ENCODE measurements around the gene MCHR1. TPM values are rescaled to one million over a fixed set of nuclear protein-coding genes. Genes with fewer than 3 reads are reported as not detected.
A peak's percentile ranks its signal among the peaks of the same experiment; 100 is the strongest.

MCHR1 gene
- total RNA-seq, 1 donor from 2014 or later, result 1.2 TPM

DNA sequence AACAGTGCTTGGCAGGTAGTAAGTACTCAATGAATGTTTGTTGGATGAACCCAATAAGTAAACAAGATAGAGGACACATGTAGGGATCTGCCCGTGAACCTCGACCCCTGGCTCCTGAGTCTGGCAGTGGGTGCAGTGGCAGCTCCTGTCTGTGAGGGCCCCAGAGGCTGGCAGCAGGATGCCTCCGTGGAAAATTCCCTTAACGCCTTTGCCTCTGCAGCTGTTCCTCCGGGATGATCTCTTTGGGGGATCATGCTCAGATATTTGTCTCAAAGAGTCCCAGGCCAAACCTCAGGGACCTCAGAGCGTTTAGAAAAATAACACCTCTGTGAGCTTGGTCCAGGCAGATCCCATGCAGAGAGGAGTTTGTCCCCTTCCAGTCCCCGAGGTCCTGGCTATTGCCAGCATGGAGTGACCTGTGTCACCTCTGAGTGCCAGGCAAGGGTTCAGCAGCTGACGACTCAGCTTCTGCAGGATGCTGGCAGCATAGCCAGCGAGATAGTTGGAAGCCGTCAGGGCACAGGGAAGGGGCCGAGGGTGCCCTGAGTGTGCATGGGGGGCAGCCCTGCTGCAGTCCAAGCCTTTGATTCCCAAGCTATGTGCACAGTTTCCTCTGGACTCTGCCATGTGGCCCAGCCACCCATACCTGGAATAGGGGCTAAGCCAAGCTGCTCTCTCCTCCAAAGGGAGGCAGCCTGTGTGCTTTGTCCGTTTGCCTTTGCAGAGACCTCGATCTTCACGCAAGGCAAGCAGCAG lies 613 bp upstream of the MCHR1 start:
- DNase-seq (ENCODE audit: missing footprints) (no peak), ATAC-seq (no peak)
- intact Hi-C loops (cut with DNase I), result no loop called here

GRCh38 chr22:40679964-40680818 lies 907 bp downstream of the MCHR1 start:
- DNase-seq (ENCODE audit: missing footprints), result no peak
- ATAC-seq, result no peak
- intact Hi-C loops (cut with DNase I), result no loop called here

GRCh38 chr22:40680819-40681183 lies 1.5 kb downstream of the MCHR1 start:
- intact Hi-C loops (cut with DNase I), result no loop called here
- DNase-seq (ENCODE audit: missing footprints) (no peak), ATAC-seq (no peak)

DNA sequence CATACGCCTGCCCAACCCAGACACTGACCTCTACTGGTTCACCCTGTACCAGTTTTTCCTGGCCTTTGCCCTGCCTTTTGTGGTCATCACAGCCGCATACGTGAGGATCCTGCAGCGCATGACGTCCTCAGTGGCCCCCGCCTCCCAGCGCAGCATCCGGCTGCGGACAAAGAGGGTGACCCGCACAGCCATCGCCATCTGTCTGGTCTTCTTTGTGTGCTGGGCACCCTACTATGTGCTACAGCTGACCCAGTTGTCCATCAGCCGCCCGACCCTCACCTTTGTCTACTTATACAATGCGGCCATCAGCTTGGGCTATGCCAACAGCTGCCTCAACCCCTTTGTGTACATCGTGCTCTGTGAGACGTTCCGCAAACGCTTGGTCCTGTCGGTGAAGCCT lies 2.2 kb downstream of the MCHR1 start:
- intact Hi-C loops (cut with DNase I), result no loop called here
- DNase-seq (ENCODE audit: missing footprints), result no peak
- no peak for ATAC-seq

DNA sequence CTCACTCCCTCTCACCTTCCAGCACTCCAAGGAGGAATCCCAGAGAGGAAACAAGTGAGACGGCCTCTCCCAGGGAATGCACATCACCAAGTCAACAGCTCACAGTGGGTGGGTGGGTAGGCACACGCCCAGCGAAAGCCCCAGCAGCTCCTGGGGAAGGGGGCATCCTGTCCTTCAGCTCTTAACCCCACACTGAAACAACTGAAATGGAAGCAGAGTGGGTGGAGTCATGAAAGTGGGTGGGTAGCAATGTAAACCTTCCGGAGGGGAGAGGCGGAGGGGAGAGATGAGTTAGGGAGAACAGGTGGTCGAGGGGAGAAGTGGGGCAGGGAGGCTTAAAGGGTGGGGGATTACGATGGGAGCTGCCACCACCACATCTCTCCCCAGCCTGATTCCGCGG lies 5.4 kb downstream of the MCHR1 start:
- no peak for ATAC-seq
- intact Hi-C loops (cut with DNase I), result no loop called here
- DNase-seq (ENCODE audit: missing footprints), result no peak

DNA sequence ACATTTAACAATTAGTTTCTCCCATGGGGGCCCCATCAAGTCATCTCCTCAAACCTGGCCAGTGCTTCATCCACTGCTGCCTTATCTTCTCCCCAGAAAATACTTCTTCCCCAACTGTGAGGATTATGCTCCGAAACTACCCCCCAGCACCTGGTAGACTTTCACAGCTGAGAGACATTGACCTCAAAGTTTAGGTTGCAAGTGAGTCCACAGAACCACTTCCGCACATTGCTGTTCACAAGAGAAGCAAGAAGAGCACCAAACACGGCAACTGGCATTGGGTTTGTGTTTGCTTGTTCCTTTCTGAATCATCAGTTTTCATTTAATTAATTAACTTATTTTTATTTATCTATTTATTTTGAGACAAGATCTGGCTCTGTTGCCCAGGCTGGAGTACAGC lies 6.1 kb downstream of the MCHR1 start:
- ATAC-seq, result no peak
- DNase-seq (ENCODE audit: missing footprints), result no peak
- intact Hi-C loops (cut with DNase I), result no loop called here

- intact Hi-C loops (cut with DNase I), result no loop called here
- DNase-seq (ENCODE audit: missing footprints) (no peak), ATAC-seq (no peak)
These were observed 8.4 kb downstream of the MCHR1 start for GRCh38 chr22:40687706-40688105.

GRCh38 chr22:40690370-40690769 lies 11.1 kb downstream of the MCHR1 start:
- intact Hi-C loops (cut with DNase I), result no loop called here
- no peak for DNase-seq (ENCODE audit: missing footprints)
- ATAC-seq, result no peak

- intact Hi-C loops (cut with DNase I), result no loop called here
- no peak for DNase-seq (ENCODE audit: missing footprints)
- ATAC-seq, result no peak
These were observed 12.2 kb downstream of the MCHR1 start for GRCh38 chr22:40691532-40691931.

DNA sequence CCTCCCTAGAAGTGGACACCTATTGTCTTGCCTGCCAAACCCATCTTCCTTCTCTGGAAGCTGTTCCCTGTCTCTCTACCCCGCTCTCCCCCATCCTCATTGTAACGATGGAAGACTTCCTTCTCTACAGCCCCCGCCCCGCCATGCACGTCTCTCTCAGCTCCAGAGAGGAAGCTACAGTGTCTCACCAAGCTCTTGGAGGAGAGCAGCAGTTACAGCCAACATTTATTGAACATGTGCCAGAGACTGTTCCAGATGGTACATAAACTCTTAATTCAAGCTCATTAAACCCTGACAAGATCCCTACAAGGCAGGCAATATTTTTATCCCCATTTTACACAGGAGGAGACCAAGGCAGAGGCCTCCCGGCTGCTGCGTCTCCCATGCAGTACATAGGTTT lies 15.1 kb downstream of the MCHR1 start:
- intact Hi-C loops (cut with DNase I), result no loop called here
- no peak for ATAC-seq
- no peak for DNase-seq (ENCODE audit: missing footprints)

- DNase-seq (ENCODE audit: missing footprints), result no peak
- ATAC-seq, result no peak
- intact Hi-C loops (cut with DNase I), result no loop called here
These were observed 22.0 kb downstream of the MCHR1 start for GRCh38 chr22:40701274-40701673.

DNA sequence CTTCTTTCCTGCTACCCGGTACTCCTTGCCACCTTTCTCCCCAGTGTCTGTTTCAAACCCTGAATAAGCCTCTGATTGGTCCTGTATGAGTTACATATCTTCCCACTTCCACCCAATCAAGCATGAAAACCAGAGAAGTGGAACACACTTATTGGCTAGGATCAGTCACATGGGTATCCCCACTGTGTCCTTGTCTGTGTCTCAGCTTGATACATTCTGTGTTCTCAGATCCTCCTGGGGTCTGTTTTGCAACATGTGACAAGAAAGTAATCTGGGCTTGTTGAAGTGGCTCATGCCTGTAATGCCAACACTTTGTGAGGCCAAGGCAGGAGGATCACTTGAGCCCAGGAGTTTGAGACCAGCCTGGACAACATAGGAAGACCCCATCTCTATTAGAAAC lies 23.9 kb downstream of the MCHR1 start:
- intact Hi-C loops (cut with DNase I), result no loop called here
- ATAC-seq (no peak), DNase-seq (ENCODE audit: missing footprints) (no peak)

DNA sequence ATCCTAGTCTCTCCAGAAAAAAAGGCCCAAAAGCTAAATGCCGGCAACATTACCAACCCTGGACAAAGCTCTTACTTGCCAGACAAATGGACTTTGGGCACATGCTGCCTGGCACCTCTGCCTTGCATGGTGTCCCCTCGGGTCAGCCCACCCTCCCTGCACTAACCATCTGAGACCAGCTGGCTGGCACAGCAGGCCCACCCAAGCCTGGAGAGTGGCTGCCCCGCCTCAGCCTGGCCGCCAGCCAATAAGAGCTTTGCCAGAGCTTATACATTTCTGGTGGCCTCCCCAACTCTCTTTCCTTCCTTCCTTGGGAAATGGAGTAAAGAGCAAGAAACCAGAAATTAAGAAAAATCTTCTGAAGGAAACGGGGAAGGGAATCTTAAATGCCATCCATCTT lies 24.5 kb downstream of the MCHR1 start:
- DNase-seq (ENCODE audit: missing footprints), result no peak
- intact Hi-C loops (cut with DNase I), result no loop called here
- ATAC-seq, result no peak

GRCh38 chr22:40705918-40706682 lies 26.8 kb downstream of the MCHR1 start:
- intact Hi-C loops (cut with DNase I), result no loop called here
- no peak for ATAC-seq
- no peak for DNase-seq (ENCODE audit: missing footprints)

- intact Hi-C loops (cut with DNase I), result no loop called here
These were observed 27.9 kb downstream of the MCHR1 start for GRCh38 chr22:40707154-40707553.

DNA sequence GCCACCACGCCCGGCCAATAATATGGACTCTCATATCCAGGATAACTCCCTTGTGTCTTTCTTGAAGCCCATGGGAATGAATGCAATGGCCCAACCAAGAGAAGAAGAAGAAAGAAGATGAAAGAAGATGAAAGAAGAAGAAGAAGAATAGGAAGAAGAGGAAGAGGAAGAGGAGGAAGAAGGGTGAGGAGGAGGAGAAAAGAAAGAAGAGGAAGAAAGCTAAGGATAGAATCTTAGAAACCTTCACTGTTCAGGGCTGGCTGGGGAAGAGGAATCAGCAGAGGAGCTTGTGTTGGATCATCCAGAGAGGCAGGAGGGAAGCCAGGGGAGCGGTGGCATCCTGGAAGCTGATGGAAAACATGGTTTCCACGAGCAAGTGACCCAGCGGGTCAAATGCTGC lies 28.9 kb downstream of the MCHR1 start:
- ATAC-seq, result no peak
- no peak for DNase-seq (ENCODE audit: missing footprints)
- intact Hi-C loops (cut with DNase I), result no loop called here

More at GRCh38 chr22:40707154-40707553, 27.9 kb downstream of the MCHR1 start:
- DNase-seq (ENCODE audit: missing footprints), result no peak
- ATAC-seq, result no peak

GRCh38 chr22:40709752-40710413 lies 30.6 kb downstream of the MCHR1 start:
- DNase-seq (ENCODE audit: missing footprints), result peak; percentile 73
- intact Hi-C loops (cut with DNase I), result no loop called here
- ATAC-seq, result peak; percentile 78

- no peak for ATAC-seq
- no peak for DNase-seq (ENCODE audit: missing footprints)
- intact Hi-C loops (cut with DNase I), result no loop called here
These were observed 33.0 kb downstream of the MCHR1 start for GRCh38 chr22:40712311-40712710.
